Vagina (tissue), 2 donors: ENCODE data around the gene TRMT61A.

Experiments used
- POLR2A ChIP-seq, 2 donors: fragments of 450-650 bp; IDR thresholded peaks; one replicate each; pipeline ENCODE4 v1.6.1; 2017; ENCODE audit warnings: antibody characterized with exemption in 2 of 2, mild to moderate bottlenecking in 2 of 2, moderate library complexity in 2 of 2
- POLR2AphosphoS5 ChIP-seq, 2 donors: sonication (generic); formaldehyde crosslinking; IDR thresholded peaks; one replicate each; pipeline ENCODE4 v1.9.0; 2017; ENCODE audit warnings: antibody characterized with exemption in 2 of 2, mild to moderate bottlenecking in 2 of 2, low read depth in 1 of 2; ENCODE audit not compliant: insufficient read depth in 1 of 2
- TF ChIP-seq, protein P1 (sequence below), 3 experiments: fragments of 450-650 bp in 2 of 3; fragments of 200-600 bp in 1 of 3; sonication (generic) in 1 of 3; IDR thresholded peaks; one replicate each; pipeline ENCODE4 v1.5.1; 2017 to 2019; ENCODE audit warnings: antibody characterized with exemption in 3 of 3, mild to moderate bottlenecking in 2 of 3, moderate library complexity in 2 of 3

DNA sequence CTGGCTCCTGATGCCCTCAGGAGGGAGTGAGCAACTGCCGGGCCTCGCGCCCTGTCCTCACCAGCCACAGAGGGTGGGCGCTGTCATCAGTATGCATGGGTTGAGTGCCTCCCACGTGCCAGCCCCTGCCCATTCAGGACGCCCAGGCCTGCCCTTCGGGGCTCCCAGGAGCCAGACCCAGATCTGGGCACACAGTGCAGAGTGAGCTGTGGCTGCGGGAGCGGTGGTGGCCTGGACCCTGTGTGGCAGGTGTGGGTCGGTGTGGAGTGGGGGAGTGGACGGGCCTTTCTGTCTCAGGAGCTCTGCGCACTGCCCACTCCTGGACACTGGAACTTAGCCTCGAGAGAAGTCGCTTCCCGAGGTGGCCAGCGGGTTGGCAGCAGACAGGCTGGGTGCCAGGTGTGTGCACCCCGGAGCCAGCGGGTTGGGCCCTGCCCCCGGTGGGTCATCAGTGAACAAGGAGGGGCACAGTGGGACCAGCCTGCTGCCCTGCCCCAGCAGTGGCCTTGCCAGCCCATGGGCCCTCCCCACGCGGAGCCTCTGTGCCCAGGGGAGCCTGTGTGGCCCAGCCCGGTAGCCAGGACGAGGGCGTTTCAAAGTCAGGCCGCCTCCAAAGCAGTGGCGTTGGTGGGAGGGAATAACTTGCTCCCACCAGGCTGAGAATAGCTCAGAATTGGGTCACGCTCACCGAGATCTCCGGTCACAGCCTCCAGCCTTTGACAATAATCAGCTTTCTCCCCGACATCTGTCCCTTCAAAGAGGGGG lies 9.5 kb downstream of the TRMT61A start:
- TF ChIP-seq POLR2AphosphoS5 (IDR thresholded peaks at IDR 0.05; ENCODE audit: insufficient read depth in 1 of 2, low read depth in 1 of 2) (peak in 1 of 2 donors; percentile 35), POLR2A (IDR thresholded peaks at IDR 0.05) (no peak)
- TF ChIP-seq, protein P1, sequence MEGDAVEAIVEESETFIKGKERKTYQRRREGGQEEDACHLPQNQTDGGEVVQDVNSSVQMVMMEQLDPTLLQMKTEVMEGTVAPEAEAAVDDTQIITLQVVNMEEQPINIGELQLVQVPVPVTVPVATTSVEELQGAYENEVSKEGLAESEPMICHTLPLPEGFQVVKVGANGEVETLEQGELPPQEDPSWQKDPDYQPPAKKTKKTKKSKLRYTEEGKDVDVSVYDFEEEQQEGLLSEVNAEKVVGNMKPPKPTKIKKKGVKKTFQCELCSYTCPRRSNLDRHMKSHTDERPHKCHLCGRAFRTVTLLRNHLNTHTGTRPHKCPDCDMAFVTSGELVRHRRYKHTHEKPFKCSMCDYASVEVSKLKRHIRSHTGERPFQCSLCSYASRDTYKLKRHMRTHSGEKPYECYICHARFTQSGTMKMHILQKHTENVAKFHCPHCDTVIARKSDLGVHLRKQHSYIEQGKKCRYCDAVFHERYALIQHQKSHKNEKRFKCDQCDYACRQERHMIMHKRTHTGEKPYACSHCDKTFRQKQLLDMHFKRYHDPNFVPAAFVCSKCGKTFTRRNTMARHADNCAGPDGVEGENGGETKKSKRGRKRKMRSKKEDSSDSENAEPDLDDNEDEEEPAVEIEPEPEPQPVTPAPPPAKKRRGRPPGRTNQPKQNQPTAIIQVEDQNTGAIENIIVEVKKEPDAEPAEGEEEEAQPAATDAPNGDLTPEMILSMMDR (IDR thresholded peaks at IDR 0.05), result no peak
